HAP-1 (cell line): ENCODE measurements around the gene CHRNA9.
"Not testable (repeated sequence)": the region's sequence is repeated elsewhere in the genome, so short reads cannot be mapped to it uniquely, and the experiment has no call there.

ENCODE experiments used
- DNase-seq, 2 experiments: peaks; one replicate each; pipeline ENCODE4 v3.0.0-alpha.2; 2016 to 2020; ENCODE audit warnings: low spot score in 2 of 2
- H3K27me3 ChIP-seq: fragments of 250-450 bp; sonication (Bioruptor Pico); 2 replicates; pipeline ENCODE4 v1.5.1; 2020; ENCODE audit warnings: low read depth, mild to moderate bottlenecking, moderate library complexity
- H3K36me3 ChIP-seq: fragments of 250-450 bp; sonication (Bioruptor Pico); replicated peaks from 2 replicates; pipeline ENCODE4 v1.5.1; 2020; ENCODE audit warnings: mild to moderate bottlenecking
- H3K4me1 ChIP-seq: fragments of 250-450 bp; sonication (Bioruptor Pico); 2 replicates; pipeline ENCODE4 v1.5.1; 2020; ENCODE audit warnings: mild to moderate bottlenecking
- H3K4me3 ChIP-seq: fragments of 250-450 bp; sonication (Bioruptor Pico); 2 replicates; pipeline ENCODE4 v1.5.1; 2020; ENCODE audit warnings: mild to moderate bottlenecking, moderate library complexity
- H3K9me3 ChIP-seq: fragments of 250-450 bp; sonication (Bioruptor Pico); 2 replicates; pipeline ENCODE4 v1.5.1; 2020; ENCODE audit warnings: mild to moderate bottlenecking, moderate library complexity
- in situ Hi-C: fragments of 300-500 bp; cut with MboI; formaldehyde crosslinking; loops from 3 replicates; pipeline ENCODE4 v1.14.3; 2020; ENCODE audit warnings: low sequenced_read_pairs, inconsistent platforms, mixed read lengths

The CHRNA9 gene

DNA sequence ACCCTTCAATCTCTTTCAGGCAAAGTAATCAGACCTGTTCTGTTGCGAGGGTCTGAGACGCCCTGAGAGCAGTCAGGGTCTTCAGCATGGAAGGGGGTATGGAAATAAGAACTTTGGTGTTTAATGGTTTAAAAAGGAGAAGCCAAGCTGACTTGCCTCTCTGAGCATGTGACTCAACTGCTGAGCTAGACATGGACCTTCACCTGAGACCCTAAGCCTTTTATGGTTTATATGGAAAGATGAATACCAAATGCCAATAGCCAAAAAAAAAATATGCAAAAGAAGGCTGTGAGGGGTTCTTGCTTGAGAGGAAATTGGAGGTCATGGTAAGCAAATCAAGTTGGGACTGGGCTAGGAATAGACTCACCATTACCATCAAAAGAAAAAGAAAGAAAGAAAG is 30.6 kb downstream of the CHRNA9 start:
- Histone ChIP-seq H3K27me3 (no peaks in the 10 kb centered on the region), H3K9me3 (0 out of 2 replicates have a peak, but pooled peaks cover 3% of the 10 kb centered on the region), H3K4me1 (no peaks in the 10 kb centered on the region), H3K4me3 (no peak overlapping the region), H3K36me3 (no peaks in the 10 kb centered on the region)
- in situ Hi-C loops = no loop called here
- DNase-seq = no peak

DNA sequence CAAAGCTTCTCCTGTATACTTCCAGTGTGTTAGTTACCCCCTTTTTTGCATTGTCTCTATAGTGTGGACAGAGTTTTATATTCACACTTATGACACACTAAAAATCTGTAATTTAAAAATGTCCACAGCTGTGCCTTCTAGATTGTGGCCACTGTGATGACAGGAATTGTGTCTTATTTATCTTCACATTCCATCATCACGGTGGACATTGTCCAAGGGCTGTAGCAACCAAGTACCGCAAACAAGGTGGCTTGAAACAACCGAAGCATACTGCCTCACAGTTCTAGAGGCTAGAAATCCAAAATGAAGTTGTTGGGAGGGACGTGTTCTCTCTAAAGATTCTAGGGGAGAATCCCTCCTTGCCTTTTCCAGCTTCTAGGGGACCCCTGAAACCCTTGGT is 32.3 kb downstream of the CHRNA9 start:
- H3K36me3 ChIP-seq = no peaks in the 10 kb centered on the region
- no peaks in the 10 kb centered on the region for H3K4me1 ChIP-seq
- no peaks in the 10 kb centered on the region for H3K27me3 ChIP-seq
- DNase-seq = no peak
- no peaks in the 10 kb centered on the region for H3K9me3 ChIP-seq
- H3K4me3 ChIP-seq = no peak overlapping the region
- in situ Hi-C loops = no loop called here

GRCh38 chr4:40369437-40370274 is 34.5 kb downstream of the CHRNA9 start:
- Histone ChIP-seq H3K9me3 (no peaks in the 10 kb centered on the region), H3K36me3 (no peaks in the 10 kb centered on the region), H3K4me1 (no peaks in the 10 kb centered on the region), H3K4me3 (no peak overlapping the region), H3K27me3 (peaks cover 2% of the 10 kb centered on the region; the same call in 1 of the 2 replicates)
- DNase-seq = no peak
- in situ Hi-C loops = no loop called here

DNA sequence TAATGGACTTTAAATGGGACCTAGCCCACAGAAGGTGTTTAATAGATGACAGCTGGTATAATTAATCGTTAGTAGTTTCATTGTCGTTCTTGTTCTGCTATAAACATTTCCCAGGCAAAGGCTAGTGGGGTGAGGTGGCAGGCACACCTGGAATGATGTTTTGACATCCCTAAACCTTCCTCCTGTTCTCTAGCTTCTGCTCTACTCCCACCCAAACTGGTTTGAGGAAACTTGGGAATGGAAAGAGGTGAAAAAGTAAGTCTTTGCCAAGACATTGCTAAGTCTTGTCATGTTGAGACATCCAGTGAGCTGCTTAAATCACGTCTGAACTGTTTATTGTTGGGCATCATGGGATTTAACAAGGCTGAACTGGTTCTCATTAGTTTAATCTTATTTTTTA is 37.5 kb downstream of the CHRNA9 start:
- no peak for DNase-seq
- H3K36me3 ChIP-seq = no peaks in the 10 kb centered on the region
- in situ Hi-C loops = no loop called here
- H3K9me3 ChIP-seq = no peaks in the 10 kb centered on the region
- H3K4me1 ChIP-seq = no peaks in the 10 kb centered on the region
- H3K27me3 ChIP-seq = peaks cover 2% of the 10 kb centered on the region; the same call in 1 of the 2 replicates
- H3K4me3 ChIP-seq = no peak overlapping the region

- no peak for DNase-seq
- H3K4me3 ChIP-seq = no peak overlapping the region
- no peaks in the 10 kb centered on the region for H3K4me1 ChIP-seq
- in situ Hi-C loops = no loop called here
- H3K27me3 ChIP-seq = peaks cover 2% of the 10 kb centered on the region; the same call in 1 of the 2 replicates
- H3K9me3 ChIP-seq = no peaks in the 10 kb centered on the region
- H3K36me3 ChIP-seq = no peaks in the 10 kb centered on the region
These were observed 38.5 kb downstream of the CHRNA9 start for GRCh38 chr4:40373636-40374035.

- in situ Hi-C loops = no loop called here
- Histone ChIP-seq H3K27me3 (peaks cover 2% of the 10 kb centered on the region; the same call in 1 of the 2 replicates), H3K9me3 (no peaks in the 10 kb centered on the region), H3K4me3 (no peak overlapping the region), H3K36me3 (no peaks in the 10 kb centered on the region), H3K4me1 (no peaks in the 10 kb centered on the region)
- no peak for DNase-seq
These were observed 40.0 kb downstream of the CHRNA9 start for GRCh38 chr4:40375095-40375494.

DNA sequence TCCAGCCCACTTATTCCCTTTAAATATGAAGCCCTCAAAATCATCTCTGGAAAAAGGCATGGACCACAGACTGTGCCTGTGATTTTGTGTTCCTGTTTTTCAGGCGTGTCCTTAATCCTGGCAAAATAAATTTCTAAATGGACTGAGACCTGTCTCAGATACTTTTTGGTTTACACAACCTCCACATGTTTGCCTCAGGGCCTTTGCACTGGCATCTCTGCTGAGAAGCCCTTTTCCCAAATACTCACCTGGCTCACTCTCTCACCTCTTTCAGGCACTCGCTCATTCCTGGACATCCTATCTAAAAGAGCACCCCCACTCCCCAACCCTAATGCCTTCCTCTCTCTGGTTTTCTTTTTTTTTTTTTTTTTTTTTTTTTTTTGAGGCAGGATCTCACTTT is 40.5 kb downstream of the CHRNA9 start:
- H3K4me3 ChIP-seq = no peak overlapping the region
- in situ Hi-C loops = no loop called here

GRCh38 chr4:40377512-40378365 is 42.6 kb downstream of the CHRNA9 start:
- in situ Hi-C loops = no loop called here
- DNase-seq = no peak

More for the DNA sequence above, 40.5 kb downstream of the CHRNA9 start:
- H3K9me3 ChIP-seq = no peaks in the 10 kb centered on the region
- peaks cover 2% of the 10 kb centered on the region; the same call in 1 of the 2 replicates for H3K27me3 ChIP-seq
- H3K36me3 ChIP-seq = no peaks in the 10 kb centered on the region
- H3K4me1 ChIP-seq = no peaks in the 10 kb centered on the region
- DNase-seq = no peak

GRCh38 chr4:40378619-40379018 is 43.5 kb downstream of the CHRNA9 start:
- Histone ChIP-seq H3K9me3 (no peaks in the 10 kb centered on the region), H3K27me3 (peaks cover 1% of the 10 kb centered on the region; the same call in 1 of the 2 replicates), H3K36me3 (no peaks in the 10 kb centered on the region), H3K4me3 (no peak overlapping the region), H3K4me1 (no peaks in the 10 kb centered on the region)
- no peak for DNase-seq
- in situ Hi-C loops = no loop called here

More at GRCh38 chr4:40377512-40378365, 42.6 kb downstream of the CHRNA9 start:
- Histone ChIP-seq H3K4me1 (no peaks in the 10 kb centered on the region), H3K4me3 (no peak overlapping the region), H3K36me3 (no peaks in the 10 kb centered on the region), H3K27me3 (peaks cover 2% of the 10 kb centered on the region; the same call in 1 of the 2 replicates), H3K9me3 (no peaks in the 10 kb centered on the region)

DNA sequence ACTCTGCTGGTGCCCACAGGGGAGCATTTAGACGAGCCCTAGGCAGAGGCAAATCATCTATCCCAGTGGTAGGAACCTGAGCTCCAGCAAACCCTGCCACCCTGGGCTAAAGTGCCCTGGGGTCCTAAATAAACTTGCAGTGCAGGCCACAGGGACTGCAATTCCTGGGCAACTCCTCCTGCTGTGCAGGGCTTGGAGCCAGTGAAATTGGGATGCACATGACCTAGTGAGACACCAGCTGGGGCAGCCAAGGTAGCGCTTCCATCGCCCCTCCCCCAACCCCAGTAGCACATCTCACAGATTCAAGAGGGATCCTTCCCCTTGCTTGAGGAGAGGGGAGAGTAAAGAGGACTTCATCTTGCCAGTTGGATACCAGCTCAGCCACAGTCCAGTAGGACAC is 44.1 kb downstream of the CHRNA9 start:
- no peaks in the 10 kb centered on the region for H3K4me1 ChIP-seq
- in situ Hi-C loops = no loop called here
- H3K9me3 ChIP-seq = no peaks in the 10 kb centered on the region
- H3K27me3 ChIP-seq = no peaks in the 10 kb centered on the region
- DNase-seq = no peak
- no peaks in the 10 kb centered on the region for H3K36me3 ChIP-seq
- H3K4me3 ChIP-seq = no peak overlapping the region

- Histone ChIP-seq H3K4me1 (no peaks in the 10 kb centered on the region), H3K4me3 (no peak overlapping the region), H3K36me3 (no peaks in the 10 kb centered on the region), H3K27me3 (no peaks in the 10 kb centered on the region), H3K9me3 (no peaks in the 10 kb centered on the region)
- no peak for DNase-seq
- in situ Hi-C loops = no loop called here
These were observed 45.5 kb downstream of the CHRNA9 start for GRCh38 chr4:40380647-40381046.

GRCh38 chr4:40388239-40388638 is 53.1 kb downstream of the CHRNA9 start:
- Histone ChIP-seq H3K4me1 (no peaks in the 10 kb centered on the region; the same call in 1 of the 2 replicates), H3K9me3 (no peaks in the 10 kb centered on the region), H3K36me3 (no peaks in the 10 kb centered on the region), H3K4me3 (no peak overlapping the region), H3K27me3 (no peaks in the 10 kb centered on the region)
- DNase-seq = peak in 1 of 2 experiments; percentile 11
- in situ Hi-C loops = no loop called here

- DNase-seq = no peak
- Histone ChIP-seq H3K27me3 (no peaks in the 10 kb centered on the region), H3K9me3 (no peaks in the 10 kb centered on the region), H3K36me3 (no peaks in the 10 kb centered on the region), H3K4me1 (no peaks in the 10 kb centered on the region; the same call in 1 of the 2 replicates), H3K4me3 (no peak overlapping the region)
- in situ Hi-C loops = no loop called here
These were observed 54.9 kb downstream of the CHRNA9 start for GRCh38 chr4:40389986-40390385.

DNA sequence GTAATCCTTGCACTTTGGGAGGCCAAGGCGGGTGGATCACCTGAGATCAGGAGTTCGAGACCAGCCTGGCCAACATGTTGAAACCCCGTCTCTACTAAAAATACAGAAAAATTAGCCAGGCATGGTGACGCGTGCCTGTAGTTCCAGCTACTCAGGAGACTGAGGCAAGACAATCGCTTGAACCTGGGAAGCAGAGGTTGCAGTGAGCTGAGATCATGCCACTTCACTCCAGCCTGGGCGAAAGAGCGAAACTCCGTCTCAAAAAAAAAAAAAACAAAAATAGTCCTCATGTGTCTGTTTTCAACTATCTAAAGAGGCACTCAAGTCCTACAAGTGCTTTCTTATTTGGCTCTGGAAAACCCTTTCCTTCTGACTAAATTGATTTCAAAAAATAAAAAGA is 57.1 kb downstream of the CHRNA9 start:
- H3K9me3 ChIP-seq, H3K4me1 ChIP-seq, H3K4me3 ChIP-seq, H3K36me3 ChIP-seq, DNase-seq, in situ Hi-C loops, H3K27me3 ChIP-seq: not testable (repeated sequence)
